NCI-H774 (cell line): Measurements from ENCODE around the gene MSL1.
A peak's percentile ranks its signal among the peaks of the same experiment; 100 is the strongest.

Experiments used
- DNase-seq: peaks from one replicate; lab custom pipeline; 2025; lab: John Stamatoyannopoulos, UW

The MSL1 gene

DNA sequence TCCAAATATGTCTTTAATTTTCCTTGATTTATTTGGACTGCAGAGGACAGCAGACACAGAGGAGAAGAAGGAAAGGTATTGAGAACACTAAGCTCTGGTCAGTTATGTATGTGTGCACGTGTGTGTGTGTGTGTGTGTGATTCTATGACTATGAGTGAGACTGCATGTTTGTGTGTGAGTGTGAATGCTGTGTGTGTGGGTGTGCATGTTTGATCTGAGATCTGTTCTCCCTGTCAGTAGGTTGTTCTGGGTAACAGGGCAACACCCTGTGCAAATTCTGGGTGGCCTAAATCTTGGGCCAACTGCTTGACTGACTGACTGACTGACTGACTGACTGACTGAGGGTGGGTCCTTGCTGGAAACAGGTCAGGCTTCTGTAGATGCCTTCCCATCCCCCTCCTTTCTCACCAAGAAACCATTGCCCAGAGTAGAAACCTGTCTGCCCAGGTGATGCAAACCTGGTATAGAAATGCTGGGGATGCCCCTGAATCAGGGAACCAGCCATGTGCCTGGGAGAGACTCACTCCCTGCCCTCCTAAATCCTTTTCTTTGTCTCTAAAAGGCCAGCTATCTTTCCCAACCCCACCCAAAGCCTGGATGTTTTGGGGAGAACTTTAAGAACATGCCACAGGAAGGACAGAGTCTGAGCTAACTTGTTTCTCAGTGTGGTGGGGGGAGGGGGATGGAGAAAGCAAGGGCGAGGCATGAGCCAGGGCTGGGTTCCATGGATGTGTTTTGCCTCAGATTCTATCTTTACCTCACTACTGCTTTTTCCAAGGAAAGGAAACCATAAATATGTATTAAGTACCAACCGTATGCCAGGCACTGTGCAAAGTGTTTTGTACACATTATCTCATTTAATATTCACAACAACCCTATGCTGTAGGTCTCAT lies 16.9 kb upstream of the MSL1 start:
- no peak for DNase-seq

DNA sequence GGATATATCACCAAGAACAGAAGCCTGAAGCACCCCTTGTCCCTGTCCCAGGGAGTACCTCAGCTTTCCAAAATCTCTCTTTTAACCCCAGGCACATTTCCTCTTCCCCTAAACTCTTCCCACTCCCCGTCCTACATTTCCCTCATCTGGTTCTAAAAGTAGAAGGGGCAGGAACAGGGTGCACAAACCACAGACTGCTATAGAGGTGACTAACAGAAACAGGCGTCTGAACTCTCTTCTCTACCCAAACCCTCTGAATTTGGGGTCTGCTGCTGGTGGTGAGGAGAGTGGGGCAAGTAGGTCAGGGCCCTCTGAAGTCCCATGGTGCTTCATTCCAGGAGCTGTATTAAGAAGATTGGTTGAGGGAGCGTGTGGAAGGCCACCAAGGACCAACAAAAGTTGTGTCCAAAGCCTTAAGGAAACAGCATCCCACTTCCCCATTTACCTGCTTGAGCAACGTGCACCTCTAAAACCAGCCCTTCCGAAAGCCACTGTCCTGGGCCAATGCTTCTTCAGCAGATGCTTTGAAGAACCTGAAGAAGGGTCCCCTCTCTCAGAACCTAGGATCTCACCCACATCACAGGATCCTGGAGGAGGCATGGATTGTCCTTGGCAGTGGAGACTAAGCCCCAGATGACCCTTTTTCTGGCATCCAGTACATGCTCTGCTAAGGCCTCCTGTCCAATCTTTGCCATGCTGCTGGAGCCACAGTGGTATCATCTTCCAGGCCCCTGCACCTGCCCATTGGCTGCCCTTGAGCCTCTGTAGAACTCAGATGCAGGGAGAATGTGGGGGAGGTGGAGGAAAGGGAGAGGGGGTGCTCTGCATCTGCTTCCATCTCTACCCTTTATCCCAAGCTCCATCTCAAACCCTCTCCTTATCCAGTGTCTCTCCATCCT lies 15.7 kb upstream of the MSL1 start:
- DNase-seq: no peak

DNA sequence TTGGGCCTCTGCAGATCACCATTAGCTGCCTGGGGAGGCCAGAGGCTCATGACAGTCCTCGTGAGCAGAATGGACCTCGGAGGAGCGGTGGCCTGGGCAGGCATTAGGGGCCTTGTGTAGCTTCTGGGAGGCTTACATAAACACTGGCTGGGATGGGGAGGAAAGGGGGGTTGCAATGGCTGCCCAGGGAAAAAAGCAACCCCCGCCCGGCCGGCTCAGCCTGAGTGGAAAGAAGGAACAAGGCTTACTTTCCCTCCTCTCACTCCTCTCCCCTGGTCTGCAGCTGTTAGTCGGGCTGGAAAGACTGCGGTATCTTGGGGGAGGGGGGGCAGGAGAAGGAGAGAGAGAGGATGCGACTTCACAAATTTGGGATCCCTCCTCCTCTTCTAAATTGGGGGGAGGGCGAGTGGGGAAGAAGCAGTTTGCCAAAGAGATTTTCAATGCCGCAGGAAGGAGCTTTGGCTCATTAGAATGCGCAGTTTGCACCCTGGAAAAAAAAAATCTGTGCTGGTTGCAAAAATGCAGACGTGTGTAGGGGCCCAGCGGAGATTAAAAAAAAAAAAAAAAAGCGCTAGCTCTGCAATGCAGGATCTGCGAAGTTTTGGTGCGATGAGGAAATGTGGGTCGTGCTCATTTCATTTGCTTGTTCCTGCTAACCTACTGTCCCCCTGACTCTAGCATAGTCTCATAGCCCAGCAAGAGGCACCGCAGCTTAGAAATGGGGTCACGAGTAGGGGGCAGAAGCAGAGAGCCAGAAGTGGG lies 14.8 kb upstream of the MSL1 start:
- no peak for DNase-seq

DNA sequence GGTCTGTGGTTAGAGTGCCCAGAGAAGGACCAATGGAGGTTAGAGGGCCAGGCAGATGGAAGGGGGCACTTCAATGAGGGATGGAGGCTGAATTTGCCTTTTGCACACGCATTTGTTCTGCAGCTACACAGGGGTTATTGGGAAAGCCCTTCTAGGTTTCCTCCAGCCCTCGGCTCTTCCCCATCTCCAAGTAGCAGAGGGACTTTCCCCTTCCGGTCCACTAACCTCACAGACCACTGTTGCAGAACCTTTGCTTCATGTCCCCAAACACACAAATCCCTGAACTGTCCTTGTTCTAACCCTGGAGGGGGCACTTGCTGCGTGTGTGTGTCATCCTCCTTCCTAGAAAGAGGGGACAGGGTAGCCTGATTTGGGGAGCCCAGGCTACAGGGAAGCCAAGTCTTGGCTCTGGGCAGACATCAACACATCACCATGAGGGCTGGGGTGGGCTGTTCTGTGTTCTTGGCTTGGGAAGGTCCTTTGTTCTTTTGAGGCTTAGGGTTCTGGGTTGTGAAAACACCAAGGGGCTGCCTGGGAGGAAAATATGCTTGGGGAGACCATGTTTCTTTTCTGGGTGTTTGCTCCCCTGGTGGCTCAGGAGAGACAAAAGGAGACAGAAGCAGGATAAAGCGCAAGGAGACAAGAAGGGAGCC lies 14.1 kb upstream of the MSL1 start:
- DNase-seq: no peak

DNA sequence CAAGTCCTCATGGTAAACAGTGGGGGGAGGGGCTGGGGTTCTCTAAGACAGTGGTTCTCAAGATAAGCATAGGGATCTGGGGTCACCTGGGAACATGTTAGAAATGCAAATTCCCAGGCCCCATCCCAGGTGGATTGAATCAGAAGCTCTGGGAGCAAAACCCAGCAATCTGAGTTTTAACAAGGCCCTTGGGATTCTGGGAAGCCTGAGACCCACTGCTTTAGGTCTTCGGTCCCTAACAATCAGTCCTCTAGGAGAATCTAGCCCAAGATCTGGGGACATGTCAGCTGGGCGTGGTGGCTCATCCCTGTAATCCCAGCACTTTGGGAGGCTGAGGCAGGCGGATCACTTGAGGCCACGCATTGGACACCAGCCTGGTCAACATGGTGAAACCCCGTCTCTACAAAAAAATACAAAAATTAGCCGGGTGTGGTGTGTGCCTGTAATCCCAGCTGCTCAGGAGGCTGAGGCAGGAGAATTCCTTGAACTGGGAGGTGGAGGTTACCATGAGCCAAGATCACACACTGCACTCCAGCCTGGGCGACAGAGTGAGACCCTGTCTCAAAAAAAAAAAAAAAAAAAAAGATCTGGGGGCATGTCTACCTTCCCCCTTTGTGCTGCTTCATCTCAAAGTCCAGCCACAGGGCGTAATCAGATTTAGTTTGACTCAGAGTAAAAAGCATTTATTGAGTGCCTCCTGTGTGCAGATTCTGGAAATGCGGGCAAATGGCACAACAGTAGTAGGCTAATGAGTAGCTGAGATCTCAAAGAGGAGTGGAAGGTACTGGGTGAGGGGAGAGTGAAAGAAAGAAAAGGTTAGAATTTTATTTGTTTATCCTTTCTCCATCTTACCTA lies 12.6 kb upstream of the MSL1 start:
- no peak for DNase-seq

DNA sequence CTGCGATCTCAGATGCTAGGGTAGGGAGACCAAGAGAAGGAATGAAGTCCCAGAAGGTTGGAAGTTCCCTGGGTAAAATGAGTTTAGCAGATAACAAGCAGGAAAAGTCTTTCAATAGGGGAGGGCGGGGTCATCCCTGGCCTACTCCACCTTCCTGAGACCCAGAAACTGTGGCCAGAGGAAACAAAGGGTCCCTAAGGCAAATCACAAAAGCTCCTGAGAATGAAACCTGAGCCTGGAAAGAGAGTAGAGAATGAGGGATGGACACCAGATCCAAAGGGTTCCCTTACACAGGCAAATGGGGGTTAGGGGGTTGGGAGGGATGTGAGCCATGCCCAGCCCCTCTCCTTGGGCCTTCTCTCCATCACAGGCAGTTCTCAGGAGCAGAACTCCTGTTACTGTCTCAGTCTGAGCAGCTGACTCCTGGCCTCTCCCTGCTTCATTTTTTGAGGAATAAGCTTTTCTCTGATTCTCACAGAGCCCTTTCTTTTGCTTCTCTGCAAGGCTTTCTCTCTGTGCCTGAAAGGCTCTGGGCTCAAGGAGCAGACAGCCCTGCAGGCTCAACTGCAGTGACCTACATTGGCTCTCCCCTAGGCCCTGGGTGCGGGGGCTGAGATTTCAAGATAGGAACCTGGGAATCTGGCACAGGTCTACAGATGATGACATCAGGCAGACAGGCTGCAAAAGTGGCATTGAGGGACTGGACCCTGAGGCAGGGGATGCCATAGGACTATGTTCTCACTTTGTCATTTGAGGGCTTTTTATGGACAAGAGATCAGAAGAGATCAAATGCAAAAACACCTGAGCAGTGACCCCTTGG lies 11.5 kb upstream of the MSL1 start:
- no peak for DNase-seq

DNA sequence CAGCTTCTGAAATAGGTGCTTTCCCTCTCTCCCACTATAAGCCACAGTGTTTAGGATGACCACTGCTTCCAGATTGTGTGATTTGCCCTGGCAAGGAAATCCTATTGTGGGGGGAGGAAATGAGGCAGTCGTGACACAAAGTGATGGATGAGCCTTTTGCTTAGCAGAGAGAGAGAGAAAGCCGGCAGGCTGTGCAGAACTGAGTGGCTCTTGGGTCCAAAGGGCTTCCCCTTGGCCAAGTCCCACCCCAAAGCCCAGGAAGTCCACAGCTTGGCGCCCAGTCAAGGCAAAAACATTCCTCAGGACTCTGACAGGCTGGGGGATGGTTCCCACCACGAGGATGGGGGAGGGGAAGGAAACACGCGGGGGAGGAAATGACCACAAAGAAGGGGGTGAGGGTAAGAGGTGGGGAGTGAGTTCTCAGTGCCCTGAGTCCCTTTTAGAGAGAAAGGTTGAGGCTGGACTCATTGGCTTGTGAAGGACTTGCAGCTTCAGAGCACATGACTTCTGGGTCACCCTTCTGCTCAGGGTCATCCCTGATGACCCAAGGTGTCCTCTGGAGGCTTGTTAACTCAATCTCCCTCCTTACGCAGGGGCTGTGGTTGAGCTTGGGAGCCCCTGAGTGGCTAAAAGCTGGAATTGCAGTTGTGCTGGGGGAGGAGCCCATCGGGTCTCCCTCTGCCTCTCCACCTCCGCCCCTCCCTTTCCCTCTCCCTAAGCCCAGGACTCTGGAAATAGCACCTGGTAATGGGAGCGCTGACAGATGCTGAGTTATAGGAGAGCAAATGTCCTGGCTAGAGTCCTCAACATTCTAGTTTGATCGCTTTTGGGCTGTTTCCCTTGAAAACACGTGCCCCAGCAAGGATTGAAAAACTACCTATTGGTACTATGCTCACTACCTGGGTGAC lies 10.3 kb upstream of the MSL1 start:
- peak; percentile 95 for DNase-seq

DNA sequence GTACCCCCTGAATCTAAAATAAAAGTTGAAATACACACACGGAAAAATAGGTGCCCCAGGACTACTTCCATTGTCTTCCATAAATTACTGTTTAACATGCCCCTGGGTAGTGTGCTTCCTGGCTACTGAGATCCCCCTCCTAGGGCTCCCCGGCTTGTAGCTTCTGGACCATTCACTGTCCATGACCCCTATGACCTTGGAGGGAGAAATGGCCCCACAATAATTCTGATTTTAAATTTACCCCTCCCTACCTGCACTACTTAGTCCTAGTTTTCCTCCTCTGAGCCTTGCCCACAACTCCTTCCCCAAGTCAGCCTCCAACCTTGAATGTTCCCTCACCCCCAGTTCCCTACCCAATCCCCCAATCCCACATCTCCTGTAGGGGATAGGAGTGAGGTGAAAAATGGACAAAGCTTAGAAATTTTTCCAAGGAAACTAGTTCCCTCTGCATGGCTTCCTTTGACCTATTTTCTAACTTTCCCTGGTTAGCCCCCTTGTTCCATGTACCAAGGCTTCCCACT lies 9.5 kb upstream of the MSL1 start:
- DNase-seq: no peak

DNA sequence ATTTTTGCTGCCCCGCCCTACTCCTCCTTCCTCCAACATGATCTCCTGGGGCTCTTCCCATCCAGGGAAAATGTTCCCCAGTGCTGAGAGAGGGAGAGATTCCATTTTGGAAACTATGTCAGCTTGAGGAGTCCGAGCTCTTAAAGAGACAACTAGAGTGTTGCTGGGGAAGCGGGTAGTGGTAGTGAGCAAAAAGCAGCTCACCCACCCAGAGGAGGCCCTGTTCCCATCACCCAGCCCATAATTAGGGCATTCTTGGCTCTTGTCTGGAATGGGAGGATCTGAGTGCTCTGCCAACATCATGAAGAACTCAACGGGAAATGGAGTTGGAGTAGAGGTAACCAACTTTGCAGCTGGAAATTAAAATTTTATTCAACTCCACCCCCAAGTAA lies 9.1 kb upstream of the MSL1 start:
- no peak for DNase-seq

DNA sequence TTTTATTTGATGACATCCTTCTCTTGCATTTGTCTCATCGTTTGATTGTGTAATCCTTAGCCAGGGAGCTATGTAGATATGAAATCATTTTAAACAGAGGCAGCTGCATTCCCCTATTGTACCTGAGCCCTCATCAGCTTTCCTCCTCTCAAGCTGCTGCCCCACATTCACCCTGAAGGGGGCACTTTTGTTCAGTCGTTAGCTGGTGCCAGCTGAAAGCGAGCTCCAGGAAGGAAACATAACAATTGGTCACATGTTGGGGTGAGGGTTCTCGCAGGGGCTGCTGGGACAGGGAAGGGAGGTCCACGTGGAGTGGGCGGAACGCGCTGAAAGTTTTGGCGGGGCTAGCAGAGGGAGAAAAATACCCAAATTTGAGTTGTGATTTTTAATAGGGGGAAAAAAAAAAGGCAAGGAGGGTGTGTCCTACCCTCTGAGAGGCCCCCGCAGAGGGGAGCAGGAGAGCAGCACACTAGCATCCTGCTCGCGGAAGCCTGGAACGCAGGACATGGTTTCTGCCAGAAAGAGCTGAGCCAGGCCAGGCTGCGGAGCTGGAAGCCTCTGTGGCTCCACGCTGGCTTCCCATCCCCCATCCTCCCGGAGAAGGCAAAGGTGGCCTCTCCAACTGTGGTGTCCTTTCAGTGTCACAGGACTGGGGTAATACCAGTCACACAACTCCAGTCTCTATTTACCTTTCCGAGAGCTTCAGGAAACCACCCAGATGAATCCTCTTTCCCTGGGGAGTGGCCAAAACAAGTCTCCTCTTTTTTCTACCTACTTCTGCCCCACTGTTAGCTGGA lies 8.5 kb upstream of the MSL1 start:
- peak; percentile 97 for DNase-seq

DNA sequence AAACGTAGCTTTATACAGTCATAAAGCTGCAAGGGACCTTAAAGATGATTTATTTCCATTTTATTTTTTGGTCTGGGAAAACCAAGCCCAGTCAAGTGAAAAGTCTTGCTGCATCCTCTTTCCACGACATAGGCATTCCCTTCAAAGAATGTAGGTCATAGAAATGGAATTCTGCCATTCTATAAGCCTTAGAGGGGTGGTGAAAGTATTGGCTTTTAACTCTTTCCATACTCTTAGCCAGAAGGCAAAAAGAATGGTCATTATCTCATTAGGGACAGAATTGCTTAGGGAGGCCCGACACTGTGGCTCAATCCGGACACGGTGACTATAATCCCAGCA lies 7.9 kb upstream of the MSL1 start:
- no peak for DNase-seq

DNA sequence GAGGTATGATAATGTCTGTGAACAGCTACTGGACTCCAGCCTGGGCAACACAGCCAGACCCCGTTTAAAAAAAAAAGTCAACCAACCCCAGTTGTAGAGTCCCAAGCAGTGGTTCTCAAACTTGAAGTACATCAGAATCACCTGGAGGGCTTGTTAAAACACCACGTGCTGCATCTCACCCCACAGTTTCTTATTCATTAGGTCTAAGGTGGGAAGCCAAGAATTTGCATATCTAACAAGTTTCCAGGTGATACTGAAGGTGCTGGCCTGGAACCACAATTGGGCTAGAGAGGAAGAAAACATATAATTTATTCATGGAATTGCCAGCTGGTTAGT lies 6.7 kb upstream of the MSL1 start:
- no peak for DNase-seq

DNA sequence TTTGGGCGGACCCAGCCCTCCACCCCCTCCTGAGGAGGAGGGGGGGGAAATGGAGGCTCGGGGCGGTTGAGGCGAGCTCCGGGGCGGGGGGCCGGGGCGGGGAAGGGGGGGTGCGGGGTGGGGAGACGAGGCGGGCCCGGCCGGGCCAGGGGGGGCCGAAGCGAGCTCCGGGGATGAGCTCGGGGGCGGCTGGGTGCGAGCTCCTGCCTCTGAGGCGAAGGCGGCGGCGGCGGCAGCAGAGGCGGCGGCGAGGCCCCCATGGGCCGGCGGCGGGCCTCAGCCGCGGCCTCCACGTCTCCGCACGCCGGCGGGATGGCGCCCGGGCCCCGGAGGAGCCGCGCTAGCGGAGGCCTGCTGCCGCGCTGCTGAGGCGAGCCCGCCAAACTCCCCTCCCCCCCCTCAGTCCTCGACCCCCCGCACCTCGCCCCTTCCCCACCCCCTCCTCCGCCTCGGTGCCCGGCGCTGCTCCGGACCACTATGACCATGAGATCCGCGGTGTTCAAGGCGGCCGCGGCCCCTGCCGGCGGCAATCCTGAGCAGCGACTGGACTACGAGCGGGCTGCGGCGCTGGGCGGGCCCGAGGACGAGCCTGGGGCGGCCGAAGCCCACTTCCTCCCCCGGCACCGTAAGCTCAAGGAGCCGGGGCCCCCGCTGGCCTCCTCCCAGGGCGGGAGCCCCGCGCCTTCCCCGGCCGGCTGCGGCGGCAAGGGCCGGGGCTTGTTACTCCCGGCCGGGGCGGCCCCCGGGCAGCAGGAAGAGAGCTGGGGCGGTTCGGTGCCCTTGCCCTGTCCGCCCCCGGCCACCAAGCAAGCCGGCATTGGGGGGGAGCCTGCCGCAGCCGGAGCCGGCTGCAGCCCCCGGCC lies 596 bp downstream of the MSL1 start:
- peak; percentile 75 for DNase-seq

DNA sequence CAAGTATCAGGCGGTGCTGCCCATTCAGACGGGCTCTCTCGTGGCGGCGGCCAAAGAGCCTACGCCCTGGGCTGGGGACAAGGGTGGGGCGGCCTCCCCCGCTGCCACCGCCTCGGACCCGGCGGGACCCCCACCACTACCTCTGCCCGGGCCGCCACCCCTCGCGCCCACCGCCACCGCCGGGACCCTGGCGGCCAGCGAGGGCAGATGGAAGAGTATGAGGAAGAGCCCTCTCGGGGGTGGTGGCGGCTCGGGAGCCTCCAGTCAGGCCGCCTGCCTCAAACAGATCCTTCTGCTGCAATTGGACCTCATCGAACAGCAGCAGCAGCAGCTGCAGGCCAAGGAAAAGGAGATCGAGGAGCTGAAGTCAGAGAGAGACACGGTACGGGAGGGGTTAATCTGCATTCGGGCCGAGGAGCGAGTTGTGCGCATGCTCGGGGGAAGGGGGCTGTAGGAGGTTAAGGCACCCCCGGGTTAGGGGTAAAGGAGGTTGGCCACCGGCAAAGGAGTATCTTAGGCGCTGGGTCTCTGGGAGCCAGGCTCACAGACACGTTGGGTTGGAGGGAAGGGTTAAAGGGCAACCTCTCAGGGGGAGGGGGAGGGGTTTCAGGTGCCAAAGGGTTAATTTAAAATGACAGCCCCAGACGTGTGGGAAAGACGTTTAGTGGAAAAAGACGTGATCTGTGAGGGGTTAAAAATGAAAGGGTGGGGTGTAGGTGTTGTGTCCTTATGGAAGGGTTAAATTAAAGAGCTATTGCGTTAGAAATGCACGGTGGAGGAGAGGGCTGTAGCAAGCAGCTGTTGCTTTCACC lies 1.4 kb downstream of the MSL1 start:
- DNase-seq: peak; percentile 33

DNA sequence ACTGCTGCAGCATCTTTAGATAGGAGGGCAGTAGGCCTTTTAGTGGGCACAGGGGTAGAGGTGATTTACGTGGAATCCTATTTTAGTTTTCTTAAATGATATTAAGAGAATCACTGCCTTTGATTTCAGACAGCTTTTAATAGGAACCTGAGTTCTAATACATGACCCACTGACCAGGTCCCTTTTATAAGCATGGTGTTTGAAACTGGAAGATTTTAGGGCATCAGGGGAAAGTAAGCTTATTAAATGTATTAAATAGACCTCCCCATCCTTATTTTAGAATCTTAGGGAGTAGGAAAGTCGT lies 2.0 kb downstream of the MSL1 start:
- no peak for DNase-seq
